ENCODE data around the gene IFNW1.
A peak's percentile ranks its signal among the peaks of the same experiment; 100 is the strongest.

IFNW1 gene

DNA sequence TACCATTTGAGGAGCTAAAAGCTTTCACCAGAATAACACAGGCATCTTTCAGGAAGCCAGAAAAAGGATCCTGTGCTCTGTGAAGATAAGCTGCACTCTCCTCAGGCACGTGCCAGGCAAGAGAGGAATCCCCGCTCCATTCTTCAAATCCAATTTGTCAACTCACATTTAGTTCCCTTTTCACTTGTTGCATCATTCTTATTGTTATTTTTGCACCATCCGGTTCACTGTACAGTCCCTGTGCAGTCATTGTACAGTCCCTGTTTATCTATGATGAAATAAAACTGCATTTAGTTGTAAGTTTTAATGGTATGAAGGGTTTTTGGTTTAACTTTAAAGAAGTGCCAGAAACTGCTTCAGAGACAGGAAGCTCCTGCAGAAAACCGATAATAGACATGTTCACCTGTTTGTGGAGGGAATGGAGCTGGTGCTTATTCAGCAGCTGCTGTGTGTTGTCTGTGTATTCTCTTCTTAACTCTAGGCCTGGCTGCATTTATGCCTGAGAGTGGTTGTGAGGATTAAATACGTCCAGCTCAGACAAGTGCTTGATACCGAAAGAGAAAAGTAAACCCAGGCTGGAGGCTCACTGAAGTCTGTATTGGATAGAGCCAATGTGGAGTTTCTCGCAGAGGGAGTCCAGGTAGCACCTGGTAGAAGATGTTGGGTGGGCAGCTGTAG, 22.4 kb downstream of the IFNW1 start:
- TF ChIP-seq EZH2 (IDR thresholded peaks at IDR 0.05) (no peak), FOXP2 (optimal IDR thresholded peaks at IDR 0.05; ENCODE audit: control extremely low read depth, extremely low read length, insufficient read depth) (no peak), POLR2AphosphoS5 (IDR thresholded peaks at IDR 0.05; ENCODE audit: borderline replicate concordance, low read depth, low read length) (no peak)
- Histone ChIP-seq H3K27ac (no peak overlapping the region), H3K9ac (ENCODE audit: insufficient read length) (no peak overlapping the region), H3K36me3 (ENCODE audit: insufficient read depth, low read length) (no peaks in the 10 kb centered on the region), H3K4me3 (no peak overlapping the region), H3K9me3 (ENCODE audit: low read depth, low read length) (no peaks in the 10 kb centered on the region)
- DNase-seq (ENCODE audit: low read depth, low spot score) = no peak

DNA sequence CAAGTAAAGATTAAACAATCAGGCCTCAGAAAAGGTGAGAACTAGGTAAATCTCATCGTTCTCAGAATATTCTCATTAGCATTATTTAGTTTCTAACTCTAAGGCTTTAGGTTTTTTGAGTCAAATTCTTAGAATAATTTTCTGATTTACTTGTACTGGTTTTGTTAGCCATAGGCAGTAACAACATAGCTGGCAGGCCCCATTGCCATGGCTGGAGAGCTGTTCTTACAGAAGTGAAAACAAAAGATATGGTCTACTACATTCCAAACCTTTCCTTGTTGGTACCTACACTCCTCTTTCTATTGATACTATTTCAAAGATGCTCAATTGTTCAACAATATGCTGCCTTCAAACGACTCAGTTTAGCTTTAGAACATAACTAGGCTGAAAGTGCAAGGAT, 27.3 kb downstream of the IFNW1 start:
- Histone ChIP-seq H3K27ac (no peak overlapping the region), H3K36me3 (ENCODE audit: insufficient read depth, low read length) (no peaks in the 10 kb centered on the region), H3K9me3 (ENCODE audit: low read depth, low read length) (no peaks in the 10 kb centered on the region), H3K9ac (ENCODE audit: insufficient read length) (no peak overlapping the region), H3K4me3 (no peak overlapping the region)
- DNase-seq (ENCODE audit: low read depth, low spot score) = no peak
- TF ChIP-seq POLR2AphosphoS5 (IDR thresholded peaks at IDR 0.05; ENCODE audit: borderline replicate concordance, low read depth, low read length) (no peak), FOXP2 (optimal IDR thresholded peaks at IDR 0.05; ENCODE audit: control extremely low read depth, extremely low read length, insufficient read depth) (no peak), EZH2 (IDR thresholded peaks at IDR 0.05) (no peak)

DNA sequence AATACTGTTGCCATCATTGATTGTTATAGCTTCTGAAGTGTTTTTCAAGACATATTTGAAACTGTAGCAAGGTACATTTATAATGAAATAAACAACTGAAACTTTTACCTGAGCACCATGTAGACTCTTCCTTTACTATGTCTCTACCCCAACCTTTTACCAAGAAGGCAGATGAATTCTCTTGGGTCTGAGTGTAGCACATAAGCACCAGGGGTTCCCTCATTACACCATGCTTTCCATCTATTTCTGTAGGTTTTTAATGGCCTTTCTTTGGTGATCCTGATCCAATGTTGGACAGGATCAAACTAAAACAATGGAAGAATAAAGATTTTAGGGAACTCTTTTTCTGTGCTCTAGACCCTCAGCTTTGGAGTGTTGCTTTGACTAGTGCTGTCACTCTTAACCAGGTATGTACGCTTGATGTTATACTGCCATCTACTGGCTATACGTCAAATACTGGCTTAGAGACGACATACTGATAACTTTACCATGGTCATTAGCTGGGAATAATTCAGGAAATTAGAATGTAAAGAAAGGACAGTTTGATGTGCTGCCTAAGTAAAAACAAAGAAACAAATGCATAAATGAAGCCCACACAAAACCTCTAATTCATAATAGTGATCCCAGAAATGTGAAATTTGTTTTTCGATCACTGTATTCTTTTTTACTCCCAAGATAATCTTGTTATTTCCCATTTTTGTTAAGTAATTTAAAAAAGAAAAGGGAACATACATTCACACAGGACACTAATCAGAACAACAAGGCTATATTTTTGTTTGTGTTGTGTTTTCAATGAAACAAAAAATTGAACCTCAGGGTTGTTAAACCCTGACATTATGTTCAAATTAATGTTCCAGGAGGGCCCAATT, 30.7 kb downstream of the IFNW1 start:
- Histone ChIP-seq H3K4me3 (no peak overlapping the region), H3K27ac (no peak overlapping the region), H3K9me3 (ENCODE audit: low read depth, low read length) (no peaks in the 10 kb centered on the region), H3K9ac (ENCODE audit: insufficient read length) (no peak overlapping the region), H3K36me3 (ENCODE audit: insufficient read depth, low read length) (no peaks in the 10 kb centered on the region)
- peak; percentile 75 for DNase-seq (ENCODE audit: low read depth, low spot score)
- TF ChIP-seq FOXP2 (optimal IDR thresholded peaks at IDR 0.05; ENCODE audit: control extremely low read depth, extremely low read length, insufficient read depth) (no peak), POLR2AphosphoS5 (IDR thresholded peaks at IDR 0.05; ENCODE audit: borderline replicate concordance, low read depth, low read length) (no peak)

DNA sequence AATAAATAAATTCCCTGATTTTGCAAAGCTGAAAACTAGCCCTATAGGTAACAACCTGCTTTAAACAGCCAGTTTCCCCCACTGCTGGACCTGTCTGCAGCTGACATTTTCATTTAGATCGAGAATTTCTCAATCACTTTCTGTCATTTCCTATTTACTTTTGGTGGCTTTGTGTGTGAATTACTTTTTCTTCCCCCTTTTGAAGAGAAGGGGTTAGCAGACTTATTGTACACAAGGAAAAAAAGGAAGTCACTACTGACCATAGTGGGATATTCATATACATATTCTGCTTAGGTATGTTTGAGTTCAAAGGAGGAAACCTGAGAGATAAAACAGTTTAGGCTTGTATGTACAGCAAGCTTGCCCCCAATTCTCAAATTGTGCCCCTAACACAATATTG, 36.8 kb downstream of the IFNW1 start:
- Histone ChIP-seq H3K36me3 (ENCODE audit: insufficient read depth, low read length) (no peaks in the 10 kb centered on the region), H3K27ac (no peak overlapping the region), H3K9ac (ENCODE audit: insufficient read length) (no peak overlapping the region), H3K4me3 (no peak overlapping the region), H3K9me3 (ENCODE audit: low read depth, low read length) (no peaks in the 10 kb centered on the region)
- no peak for TF ChIP-seq POLR2AphosphoS5 (IDR thresholded peaks at IDR 0.05; ENCODE audit: borderline replicate concordance, low read depth, low read length)
- no peak for TF ChIP-seq FOXP2 (optimal IDR thresholded peaks at IDR 0.05; ENCODE audit: control extremely low read depth, extremely low read length, insufficient read depth)
- no peak for TF ChIP-seq EZH2 (IDR thresholded peaks at IDR 0.05)
- no peak for DNase-seq (ENCODE audit: low read depth, low spot score)

DNA sequence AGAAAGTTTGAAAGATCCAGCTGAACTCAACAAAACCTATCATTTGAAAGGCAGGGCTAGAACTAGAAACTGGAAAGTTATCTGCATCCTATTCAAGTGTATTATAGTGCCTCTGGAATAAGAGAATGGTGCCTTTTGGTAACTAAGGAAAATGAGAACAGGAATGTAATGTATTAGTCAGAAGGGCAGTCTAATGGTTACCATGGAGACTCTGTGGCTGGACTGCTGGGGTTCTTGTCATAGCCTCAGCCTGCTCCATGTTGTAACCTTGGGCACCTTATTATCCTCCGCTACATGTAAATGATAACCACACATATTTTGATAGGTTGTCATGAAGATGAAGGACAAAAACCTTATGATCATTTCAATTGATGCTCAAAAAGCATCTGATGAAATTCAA, 39.3 kb downstream of the IFNW1 start:
- H3K27ac ChIP-seq = no peak overlapping the region
- no peaks in the 10 kb centered on the region for H3K9me3 ChIP-seq (ENCODE audit: low read depth, low read length)
- no peak for TF ChIP-seq FOXP2 (optimal IDR thresholded peaks at IDR 0.05; ENCODE audit: control extremely low read depth, extremely low read length, insufficient read depth)
- no peak overlapping the region for H3K9ac ChIP-seq (ENCODE audit: insufficient read length)
- H3K4me3 ChIP-seq = no peak overlapping the region
- no peak for DNase-seq (ENCODE audit: low read depth, low spot score)
- no peaks in the 10 kb centered on the region for H3K36me3 ChIP-seq (ENCODE audit: insufficient read depth, low read length)

DNA sequence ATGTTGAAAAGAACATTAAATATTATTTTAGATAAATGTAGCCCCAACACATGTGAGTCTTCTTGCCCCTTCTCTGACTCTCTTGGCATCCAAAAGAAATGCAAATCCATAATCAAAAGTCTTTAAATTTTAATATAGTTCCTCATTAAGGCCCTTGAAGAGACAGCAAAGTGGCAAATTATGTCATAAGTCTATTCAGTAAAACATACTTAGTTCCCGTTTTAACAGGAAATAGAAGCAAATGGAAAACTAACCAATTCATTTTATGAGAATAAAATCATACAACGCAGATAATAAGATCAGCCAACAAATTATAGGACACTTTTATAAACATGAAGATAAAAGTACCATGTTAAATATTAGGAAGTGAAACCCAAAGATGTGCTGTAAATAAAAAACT, 43.8 kb downstream of the IFNW1 start:
- TF ChIP-seq EZH2 (IDR thresholded peaks at IDR 0.05) (no peak), FOXP2 (optimal IDR thresholded peaks at IDR 0.05; ENCODE audit: control extremely low read depth, extremely low read length, insufficient read depth) (no peak), POLR2AphosphoS5 (IDR thresholded peaks at IDR 0.05; ENCODE audit: borderline replicate concordance, low read depth, low read length) (no peak)
- no peak overlapping the region for H3K27ac ChIP-seq
- DNase-seq (ENCODE audit: low read depth, low spot score) = no peak
- no peak overlapping the region for H3K4me3 ChIP-seq
- H3K36me3 ChIP-seq (ENCODE audit: insufficient read depth, low read length) = no peaks in the 10 kb centered on the region
- H3K9ac ChIP-seq (ENCODE audit: insufficient read length) = no peak overlapping the region
- H3K9me3 ChIP-seq (ENCODE audit: low read depth, low read length) = no peaks in the 10 kb centered on the region

DNA sequence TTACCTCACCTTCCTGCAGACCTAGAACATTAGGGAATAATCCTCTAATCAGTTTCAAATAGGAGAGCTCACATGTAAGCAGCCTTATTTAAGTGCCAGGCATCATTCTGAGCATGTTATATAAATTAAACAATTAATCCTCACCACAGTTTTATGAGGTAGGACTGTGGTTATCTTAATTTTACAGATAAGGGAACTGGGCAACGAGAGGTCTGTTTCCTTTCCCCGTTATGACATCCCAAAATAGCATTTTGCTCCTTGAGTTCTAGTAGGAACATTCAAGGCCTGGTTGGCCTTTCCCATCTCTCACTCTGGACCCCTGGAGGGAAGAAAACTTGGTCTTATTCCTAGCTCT, 44.8 kb downstream of the IFNW1 start:
- H3K9me3 ChIP-seq (ENCODE audit: low read depth, low read length) = no peaks in the 10 kb centered on the region
- no peak overlapping the region for H3K9ac ChIP-seq (ENCODE audit: insufficient read length)
- no peak for DNase-seq (ENCODE audit: low read depth, low spot score)
- H3K4me3 ChIP-seq = no peak overlapping the region
- no peak overlapping the region for H3K27ac ChIP-seq
- H3K36me3 ChIP-seq (ENCODE audit: insufficient read depth, low read length) = no peaks in the 10 kb centered on the region
- TF ChIP-seq EZH2 (IDR thresholded peaks at IDR 0.05) = no peak
- TF ChIP-seq POLR2AphosphoS5 (IDR thresholded peaks at IDR 0.05; ENCODE audit: borderline replicate concordance, low read depth, low read length) = no peak
- no peak for TF ChIP-seq FOXP2 (optimal IDR thresholded peaks at IDR 0.05; ENCODE audit: control extremely low read depth, extremely low read length, insufficient read depth)

DNA sequence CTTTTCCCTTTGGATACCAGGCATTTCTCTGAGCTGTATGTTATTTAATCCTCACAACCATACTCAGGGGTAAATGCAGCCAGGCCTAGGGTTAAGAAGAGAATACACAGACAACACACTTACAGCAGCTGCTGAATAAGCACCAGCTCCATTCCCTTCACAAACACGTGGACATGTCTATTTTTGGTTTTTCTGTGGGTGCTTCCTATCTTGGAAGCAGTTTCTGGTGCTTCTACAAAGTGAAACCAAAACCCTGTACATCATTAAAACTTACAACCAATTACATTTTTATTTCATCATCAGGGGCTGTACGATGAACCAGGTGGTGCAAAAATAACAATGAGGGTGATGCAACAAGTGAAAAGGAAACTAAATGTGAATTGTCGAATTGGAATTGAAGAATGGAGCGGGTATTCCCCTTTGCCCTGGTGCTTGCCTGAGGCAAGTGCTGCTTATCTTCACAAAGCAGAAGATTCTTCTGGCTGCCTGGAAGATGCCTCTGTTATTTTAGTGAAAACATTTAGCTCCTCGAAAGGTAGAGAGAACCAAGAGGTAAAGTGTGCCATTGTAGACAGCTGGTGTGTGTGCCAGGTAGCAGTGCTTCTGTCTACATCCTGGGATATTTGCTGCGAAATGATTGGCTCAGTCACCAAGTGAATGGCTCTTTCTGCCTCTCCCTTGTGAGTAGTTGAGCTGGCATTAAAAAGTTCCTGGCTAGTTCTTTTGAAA, 45.3 kb downstream of the IFNW1 start:
- no peak overlapping the region for H3K9ac ChIP-seq (ENCODE audit: insufficient read length)
- no peak overlapping the region for H3K27ac ChIP-seq
- no peaks in the 10 kb centered on the region for H3K36me3 ChIP-seq (ENCODE audit: insufficient read depth, low read length)
- no peaks in the 10 kb centered on the region for H3K9me3 ChIP-seq (ENCODE audit: low read depth, low read length)
- TF ChIP-seq EZH2 (IDR thresholded peaks at IDR 0.05) = no peak
- no peak for TF ChIP-seq POLR2AphosphoS5 (IDR thresholded peaks at IDR 0.05; ENCODE audit: borderline replicate concordance, low read depth, low read length)
- TF ChIP-seq FOXP2 (optimal IDR thresholded peaks at IDR 0.05; ENCODE audit: control extremely low read depth, extremely low read length, insufficient read depth) = no peak
- no peak for DNase-seq (ENCODE audit: low read depth, low spot score)
- H3K4me3 ChIP-seq = peak overlapping the region; percentile 42; the same call in 1 of the 2 replicates
